CD14-positive monocyte (primary cell): ENCODE results near the gene MAIP1. TPM values are rescaled to one million over a fixed set of nuclear protein-coding genes. Genes with fewer than 3 reads are reported as not detected.

Experiments
- DNase-seq, 3 donors: peaks; one replicate each; pipeline ENCODE4 v3.0.0-alpha.2; 2011 to 2022
- H2AFZ ChIP-seq: 2 replicates; pipeline ENCODE4 v1.6.0; 2012; ENCODE audit warnings: mild to moderate bottlenecking, low read depth, low read length, inconsistent platforms; ENCODE audit not compliant: insufficient read depth, poor library complexity, severe bottlenecking
- H3K27ac ChIP-seq, 2 donors: 1 replicate in 1 of 2; 2 replicates in 1 of 2; pipeline ENCODE4 v1.5.1; 2012 to 2013; ENCODE audit warnings: low read length in 2 of 2, control low read depth in 1 of 2, inconsistent platforms in 1 of 2, low read depth in 1 of 2, mild to moderate bottlenecking in 1 of 2
- H3K27me3 ChIP-seq, 2 donors: one replicate each; pipeline versions ENCODE4 v1.6.0 to v1.6.1; 2011 to 2013; ENCODE audit warnings: low read length in 2 of 2; ENCODE audit not compliant: control insufficient read depth in 2 of 2, insufficient read depth in 2 of 2
- H3K36me3 ChIP-seq, 2 donors: replicated peaks in 1 of 2; 1 replicate in 1 of 2; 2 replicates in 1 of 2; pipeline versions ENCODE4 v1.5.1 to v1.6.1; 2012 to 2013; ENCODE audit warnings: low read length in 2 of 2, control low read depth in 1 of 2, inconsistent platforms in 1 of 2, mild to moderate bottlenecking in 1 of 2; ENCODE audit not compliant: insufficient read depth in 2 of 2, control insufficient read depth in 1 of 2
- H3K4me1 ChIP-seq, 2 donors: 1 replicate in 1 of 2; 2 replicates in 1 of 2; pipeline versions ENCODE4 v1.5.1 to v1.6.1; 2012 to 2013; ENCODE audit warnings: low read length in 2 of 2, control low read depth in 1 of 2, inconsistent platforms in 1 of 2, mild to moderate bottlenecking in 1 of 2, moderate library complexity in 1 of 2; ENCODE audit not compliant: insufficient read depth in 2 of 2, control insufficient read depth in 1 of 2
- H3K4me2 ChIP-seq: replicated peaks from 2 replicates; pipeline ENCODE3; 2012; ENCODE audit warnings: low read length, moderate library complexity, mild to moderate bottlenecking; ENCODE audit not compliant: poor library complexity, severe bottlenecking; ENCODE audit errors: extremely low read depth
- H3K4me3 ChIP-seq, 3 experiments: fragments of 200-600 bp in 1 of 3; sonication (generic) in 1 of 3; replicated peaks in 1 of 3; 1 replicate in 2 of 3; 2 replicates in 1 of 3; pipeline ENCODE4 v1.5.1; 2011 to 2013; ENCODE audit warnings: low read length in 3 of 3, mild to moderate bottlenecking in 3 of 3, control low read depth in 2 of 3, low read depth in 2 of 3, inconsistent platforms in 1 of 3, moderate library complexity in 1 of 3
- H3K79me2 ChIP-seq: 2 replicates; pipeline ENCODE4 v1.6.0; 2012; ENCODE audit warnings: mild to moderate bottlenecking, control low read depth, inconsistent platforms, low read length, moderate library complexity; ENCODE audit not compliant: insufficient read depth
- H3K9ac ChIP-seq: 2 replicates; pipeline ENCODE4 v1.6.0; 2017; ENCODE audit warnings: low read length, mild to moderate bottlenecking; ENCODE audit not compliant: insufficient read depth, poor library complexity, severe bottlenecking
- H3K9me3 ChIP-seq, 2 donors: replicated peaks in 1 of 2; 1 replicate in 1 of 2; 2 replicates in 1 of 2; pipeline versions ENCODE4 v1.5.1 to v1.6.1; 2012 to 2013; ENCODE audit warnings: low read length in 2 of 2, control low read depth in 1 of 2; ENCODE audit not compliant: control insufficient read depth in 1 of 2, insufficient read depth in 1 of 2
- H4K20me1 ChIP-seq: 2 replicates; pipeline ENCODE4 v1.6.0; 2012; ENCODE audit warnings: mild to moderate bottlenecking, low read length, control low read depth, moderate library complexity; ENCODE audit not compliant: insufficient read depth
- H3K27ac Mint-ChIP-seq, 7 donors: one replicate each; pipeline ENCODE4 v1.8.0; 2020; ENCODE audit warnings: mild to moderate bottlenecking in 7 of 7, mixed read lengths in 7 of 7, moderate library complexity in 6 of 7, inconsistent platforms in 2 of 7
- H3K27me3 Mint-ChIP-seq, 3 donors: one replicate each; pipeline ENCODE4 v1.8.0; 2021 to 2022; ENCODE audit warnings: low read depth in 3 of 3, mild to moderate bottlenecking in 3 of 3, mixed read lengths in 3 of 3, moderate library complexity in 3 of 3, inconsistent platforms in 1 of 3
- H3K36me3 Mint-ChIP-seq, 2 donors: one replicate each; pipeline ENCODE4 v1.8.0; 2020; ENCODE audit warnings: mixed read lengths in 2 of 2, inconsistent platforms in 1 of 2, mild to moderate bottlenecking in 1 of 2
- H3K4me1 Mint-ChIP-seq: one replicate; pipeline ENCODE4 v1.8.0; 2020; ENCODE audit warnings: mild to moderate bottlenecking, mixed read lengths
- H3K4me3 Mint-ChIP-seq, 2 donors: one replicate each; pipeline ENCODE4 v1.8.0; 2020; ENCODE audit warnings: mild to moderate bottlenecking in 2 of 2, mixed read lengths in 2 of 2, moderate library complexity in 1 of 2
- H3K9me3 Mint-ChIP-seq, 7 donors: one replicate each; pipeline ENCODE4 v1.8.0; 2020 to 2022; ENCODE audit warnings: mixed read lengths in 7 of 7, mild to moderate bottlenecking in 6 of 7, moderate library complexity in 6 of 7, inconsistent platforms in 2 of 7
- WGBS: methylation state at CpG from one replicate; pipeline ENCODE4 v1.1.5; 2013; ENCODE audit warnings: missing lambda C conversion rate; ENCODE audit not compliant: insufficient coverage; 5-methylcytosine and 5-hydroxymethylcytosine counted together
- intact Hi-C, 2 donors: fragments of 100-400 bp; cut with micrococcal nuclease; formaldehyde crosslinking; loops; one replicate each; pipeline versions ENCODE4 v1.15.0 to v1.15.1; 2023
- polyA minus RNA-seq: library from RNA; depleted of rRNA, polyadenylated mRNA; stranded (reverse); fragments of >200 nt; gene quantifications from 2 replicates; pipeline ENCODE4 v1.2.3, GENCODE V29; 2012
- polyA plus RNA-seq, 3 donors: library from polyadenylated mRNA; depleted of rRNA in 1 of 3; unstranded in 2 of 3; stranded (reverse) in 1 of 3; fragments of 300-500 nt in 2 of 3; fragments of >200 nt in 1 of 3; fragmentation: Illumina TruSeq in 2 of 3; gene quantifications; 1 replicate in 2 of 3; 2 replicates in 1 of 3; pipeline ENCODE4 v1.2.3, GENCODE V29; 2012 to 2021
- total RNA-seq, 12 experiments: library from RNA in 1 of 12; stranded (reverse) in 1 of 12; fragments of 120-200 nt in 1 of 12; gene quantifications; one replicate each; pipeline ENCODE4 v1.2.4 and lab custom pipeline; 2013 to 2026; ENCODE audit warnings: mixed read lengths in 6 of 12, inconsistent platforms in 1 of 12
- TF ChIP-seq, protein P1 (sequence below): fragments of 200-600 bp; IDR thresholded peaks from one replicate; pipeline ENCODE4 v1.8.0; 2022; ENCODE audit warnings: antibody characterized with exemption, mild to moderate bottlenecking

The MAIP1 gene
- total RNA-seq (2013): 14.7 TPM
- polyA plus RNA-seq (10 to 100 TPM in 1 of 3 donors, 1 to 10 TPM in 2; 2.6 to 13.3 (median 7.6) TPM), polyA minus RNA-seq (11.5 and 13.6 TPM in 2 replicates), total RNA-seq (lab: John Stamatoyannopoulos, UW) (3.9 to 13.0 (median 6.4) reads per million in 11 experiments)

DNA sequence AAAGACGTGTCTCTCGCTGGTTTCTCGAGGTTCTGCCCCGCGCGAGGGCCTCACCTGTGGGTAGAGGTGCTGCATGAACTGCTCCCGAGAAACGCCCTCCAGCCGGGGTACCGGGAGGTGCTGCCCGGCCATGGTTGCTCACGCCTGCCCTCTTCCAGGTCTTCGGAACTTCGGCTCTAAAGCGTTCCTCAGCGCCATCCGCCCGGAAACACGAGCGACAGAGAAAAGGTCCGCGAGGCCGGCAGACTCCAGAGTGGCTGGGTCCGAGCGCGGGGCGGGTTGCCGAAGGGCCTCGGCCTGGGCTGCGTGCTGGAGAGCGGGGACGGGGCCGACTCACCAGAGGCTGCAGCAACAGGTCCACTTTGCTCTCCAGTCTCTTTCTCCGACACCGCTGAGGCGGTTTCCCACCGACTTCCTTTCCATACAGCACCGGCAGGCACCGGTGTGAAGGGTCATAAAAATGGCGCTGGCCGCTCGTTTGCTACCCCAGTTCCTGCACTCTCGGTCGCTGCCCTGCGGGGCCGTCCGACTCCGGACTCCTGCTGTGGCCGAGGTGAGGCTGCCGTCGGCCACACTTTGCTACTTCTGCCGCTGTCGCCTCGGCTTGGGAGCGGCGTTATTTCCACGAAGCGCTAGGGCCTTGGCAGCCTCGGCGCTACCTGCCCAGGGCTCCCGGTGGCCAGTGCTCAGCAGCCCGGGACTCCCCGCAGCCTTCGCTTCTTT, at the start of gene MAIP1, which contains the start of gene TYW5:
Gene MAIP1 (plus strand): TSS at position 244 of the 723 bp plus-strand sequence. CDS start 217 bp downstream, at position 461.
Gene TYW5 (minus strand): TSS at position 153 of the 723 bp plus-strand sequence. CDS start 21 bp downstream, at position 132.
- peak within 1 kb of the TSS; percentile 91 for H3K4me2 ChIP-seq
- peak within 1 kb of the TSS; percentile 82 to 95 for H3K27ac ChIP-seq
- H3K4me1 ChIP-seq: peaks cover 22 to 32% of the 10 kb centered on the region in 2 donors
- peaks cover 41% of the 10 kb centered on the region for H3K4me1 Mint-ChIP-seq
- H3K27me3 ChIP-seq: no peaks in the 10 kb centered on the region
- H3K4me3 Mint-ChIP-seq: peak within 1 kb of the TSS; percentile 97 to 99
- H4K20me1 ChIP-seq: peaks cover 4% of the 10 kb centered on the region
- peak; percentile 66 to 70 (median 69) for DNase-seq
- peak within 1 kb of the TSS; percentile 90 for H3K9ac ChIP-seq
- under 1% methylated on average over 64 of the region's 64 CpGs for WGBS
- peaks cover 76% of the 10 kb centered on the region for H3K79me2 ChIP-seq
- no peaks in the 10 kb centered on the region for H3K9me3 ChIP-seq
- peak within 1 kb of the TSS; percentile 54 to 94 (median 90) for H3K4me3 ChIP-seq
- intact Hi-C loops: no loop called here
- no peaks in the 10 kb centered on the region for H3K27me3 Mint-ChIP-seq
- H3K9me3 Mint-ChIP-seq: no peaks in the 10 kb centered on the region
- H3K36me3 Mint-ChIP-seq: peaks cover 21 to 27% of the 10 kb centered on the region in 2 donors
- H3K27ac Mint-ChIP-seq: peak within 1 kb of the TSS; percentile 90 to 96 (median 93)
- H2AFZ ChIP-seq: peak within 1 kb of the TSS; percentile 98
- TF ChIP-seq, protein P1, sequence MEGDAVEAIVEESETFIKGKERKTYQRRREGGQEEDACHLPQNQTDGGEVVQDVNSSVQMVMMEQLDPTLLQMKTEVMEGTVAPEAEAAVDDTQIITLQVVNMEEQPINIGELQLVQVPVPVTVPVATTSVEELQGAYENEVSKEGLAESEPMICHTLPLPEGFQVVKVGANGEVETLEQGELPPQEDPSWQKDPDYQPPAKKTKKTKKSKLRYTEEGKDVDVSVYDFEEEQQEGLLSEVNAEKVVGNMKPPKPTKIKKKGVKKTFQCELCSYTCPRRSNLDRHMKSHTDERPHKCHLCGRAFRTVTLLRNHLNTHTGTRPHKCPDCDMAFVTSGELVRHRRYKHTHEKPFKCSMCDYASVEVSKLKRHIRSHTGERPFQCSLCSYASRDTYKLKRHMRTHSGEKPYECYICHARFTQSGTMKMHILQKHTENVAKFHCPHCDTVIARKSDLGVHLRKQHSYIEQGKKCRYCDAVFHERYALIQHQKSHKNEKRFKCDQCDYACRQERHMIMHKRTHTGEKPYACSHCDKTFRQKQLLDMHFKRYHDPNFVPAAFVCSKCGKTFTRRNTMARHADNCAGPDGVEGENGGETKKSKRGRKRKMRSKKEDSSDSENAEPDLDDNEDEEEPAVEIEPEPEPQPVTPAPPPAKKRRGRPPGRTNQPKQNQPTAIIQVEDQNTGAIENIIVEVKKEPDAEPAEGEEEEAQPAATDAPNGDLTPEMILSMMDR: peak; percentile 21
- peaks cover 23 to 32% of the 10 kb centered on the region in 2 donors for H3K36me3 ChIP-seq

- Mint-ChIP-seq H3K4me3 (no peak overlapping the region), H3K27ac (no peak overlapping the region), H3K36me3 (no peaks in the 10 kb centered on the region), H3K27me3 (peaks cover 0 to 4% (median 1%) of the 10 kb centered on the region in 3 donors), H3K4me1 (peaks cover 10% of the 10 kb centered on the region), H3K9me3 (peaks cover 0 to 6% (median 0%) of the 10 kb centered on the region in 7 donors)
- H3K79me2 ChIP-seq: peaks cover 7% of the 10 kb centered on the region
- intact Hi-C loops: no loop called here
- no peaks in the 10 kb centered on the region for H3K9me3 ChIP-seq
- DNase-seq: no peak
- peaks cover 8 to 9% of the 10 kb centered on the region in 2 donors for H3K4me1 ChIP-seq
- no CpG with 5 or more reads among the region's 2 CpGs for WGBS
- H3K27ac ChIP-seq: no peak overlapping the region
- no peak overlapping the region for H3K4me3 ChIP-seq
- H3K27me3 ChIP-seq: no peaks in the 10 kb centered on the region
- no peaks in the 10 kb centered on the region for H3K36me3 ChIP-seq
- no peak overlapping the region for H2AFZ ChIP-seq
- H3K4me2 ChIP-seq: no peak overlapping the region
- no peak overlapping the region for H3K9ac ChIP-seq
- TF ChIP-seq, protein P1: no peak
- H4K20me1 ChIP-seq: no peaks in the 10 kb centered on the region
Measured at GRCh38 chr2:199907008-199907714, 48.2 kb upstream of the MAIP1 start.
